Activated B cell treated with CpG ODN at 0.5 μM for 24 hours (primary cell): ENCODE results near the gene HUWE1. TPM values are rescaled to one million over a fixed set of nuclear protein-coding genes. Genes with fewer than 3 reads are reported as not detected.
A peak's percentile ranks its signal among the peaks of the same experiment; 100 is the strongest.

Experiments used
- ATAC-seq: fragments of 200-7000 bp; cut with Tn5 transposase; one replicate; pipeline ENCODE4 v1.10.0; 2021; ENCODE audit warnings: low read depth, mild to moderate bottlenecking, moderate library complexity
- CTCF ChIA-PET: fragments of 350-600 bp; sonication (Branson Sonifier 250); formaldehyde crosslinking; loops from one replicate; lab custom pipeline; 2021; ENCODE audit warnings: antibody characterized with exemption; lab: Charles Lee
- POLR2A ChIA-PET: fragments of 350-600 bp; sonication (Branson Sonifier 250); formaldehyde crosslinking; loops from one replicate; lab custom pipeline; 2021; ENCODE audit warnings: antibody characterized with exemption; lab: Charles Lee
- DNase-seq: peaks from one replicate; pipeline ENCODE4 v3.0.0; 2022
- H3K27ac Mint-ChIP-seq: one replicate; pipeline ENCODE4 v1.8.0; 2020; ENCODE audit warnings: mixed read lengths
- H3K27me3 Mint-ChIP-seq: one replicate; pipeline ENCODE4 v1.8.0; 2021; ENCODE audit warnings: mixed read lengths
- H3K36me3 Mint-ChIP-seq: one replicate; pipeline ENCODE4 v1.8.0; 2021; ENCODE audit warnings: low read depth, mixed read lengths
- H3K4me1 Mint-ChIP-seq: one replicate; pipeline ENCODE4 v1.8.0; 2021; ENCODE audit warnings: mixed read lengths
- H3K4me3 Mint-ChIP-seq: one replicate; pipeline ENCODE4 v1.8.0; 2020; ENCODE audit warnings: mild to moderate bottlenecking, mixed read lengths
- H3K9me3 Mint-ChIP-seq: one replicate; pipeline ENCODE4 v1.8.0; 2020; ENCODE audit warnings: mixed read lengths
- CTCF ChIP-seq: fragments of 200-600 bp; IDR thresholded peaks from one replicate; pipeline ENCODE4 v1.8.0; 2022; ENCODE audit warnings: antibody characterized with exemption, mild to moderate bottlenecking
- intact Hi-C: fragments of 100-400 bp; cut with micrococcal nuclease; formaldehyde crosslinking; loops from one replicate; pipeline ENCODE4 v1.15.1; 2024
- total RNA-seq: library from RNA; stranded (reverse); gene quantifications from 2 replicates; pipeline ENCODE4 v1.2.3, GENCODE V29; 2022

Gene HUWE1
- total RNA-seq, result 236 and 257 TPM in 2 replicates

- TF ChIP-seq CTCF, result no peak
- Mint-ChIP-seq H3K27me3 (no peaks in the 10 kb centered on the region), H3K36me3 (peaks cover 14% of the 10 kb centered on the region), H3K4me1 (peaks cover 34% of the 10 kb centered on the region), H3K27ac (peak within 1 kb of the TSS; percentile 87), H3K9me3 (no peaks in the 10 kb centered on the region), H3K4me3 (peak within 1 kb of the TSS; percentile 91)
- ATAC-seq, result peak; percentile 53
- intact Hi-C loops, result loop anchor here (1.0 to 10.0 kb wide), 4 partner anchors 18 to 1478 kb away; partner anchors contain the start of genes APEX2 and TSPYL2
- POLR2A ChIA-PET, result interaction anchor here (0.6 to 6.0 kb wide), 18 partner anchors 8 to 953 kb away, joined by 3 to 110 read pairs (median 4); partner anchors contain the start of genes FAM120C, PHF8, RIBC1 and SMC1A
- peak; percentile 82 for DNase-seq
- CTCF ChIA-PET, result interaction anchor here (0.8 to 1.6 kb wide), 4 partner anchors 18 to 145 kb away, joined by 3 to 5 read pairs (median 4); no protein-coding TSS in a partner anchor
Measured at GRCh38 chrX:53686151-53686885, at the start of gene HUWE1. TSS of gene HUWE1 (minus strand) at chrX:53686719. CDS start at chrX:53654107, 32,612 bp downstream.

GRCh38 chrX:53732797-53733196 is 46.3 kb upstream of the HUWE1 start:
- H3K4me1 Mint-ChIP-seq, result peaks cover 7% of the 10 kb centered on the region
- intact Hi-C loops, result no loop called here
- POLR2A ChIA-PET, result no interaction called here
- ATAC-seq, result peak; percentile 50
- no peaks in the 10 kb centered on the region for H3K36me3 Mint-ChIP-seq
- CTCF ChIA-PET, result no interaction called here
- DNase-seq, result no peak
- H3K27ac Mint-ChIP-seq, result peak overlapping the region; percentile 56
- H3K9me3 Mint-ChIP-seq, result no peaks in the 10 kb centered on the region
- no peak overlapping the region for H3K4me3 Mint-ChIP-seq
- H3K27me3 Mint-ChIP-seq, result no peaks in the 10 kb centered on the region
- no peak for TF ChIP-seq CTCF

GRCh38 chrX:53729751-53730150 is 43.2 kb upstream of the HUWE1 start:
- Mint-ChIP-seq H3K9me3 (no peaks in the 10 kb centered on the region), H3K27me3 (no peaks in the 10 kb centered on the region), H3K27ac (no peak overlapping the region), H3K36me3 (no peaks in the 10 kb centered on the region), H3K4me1 (peaks cover 7% of the 10 kb centered on the region), H3K4me3 (no peak overlapping the region)
- ChIA-PET CTCF (no interaction called here), POLR2A (interaction anchor here (0.6 kb wide), 1 partner anchor 48 kb away, joined by 4 read pairs; no protein-coding TSS in a partner anchor)
- DNase-seq (no peak), ATAC-seq (no peak)
- intact Hi-C loops, result no loop called here
- no peak for TF ChIP-seq CTCF

- TF ChIP-seq CTCF, result no peak
- H3K4me1 Mint-ChIP-seq, result peaks cover 14% of the 10 kb centered on the region
- H3K9me3 Mint-ChIP-seq, result no peaks in the 10 kb centered on the region
- DNase-seq (no peak), ATAC-seq (no peak)
- no peak overlapping the region for H3K27ac Mint-ChIP-seq
- no peaks in the 10 kb centered on the region for H3K27me3 Mint-ChIP-seq
- H3K36me3 Mint-ChIP-seq, result no peaks in the 10 kb centered on the region
- ChIA-PET POLR2A (no interaction called here), CTCF (no interaction called here)
- intact Hi-C loops, result no loop called here
- H3K4me3 Mint-ChIP-seq, result no peak overlapping the region
Measured at GRCh38 chrX:53728506-53728905, 42.0 kb upstream of the HUWE1 start.

- intact Hi-C loops, result no loop called here
- Mint-ChIP-seq H3K27ac (no peak overlapping the region), H3K9me3 (no peaks in the 10 kb centered on the region), H3K36me3 (no peaks in the 10 kb centered on the region), H3K27me3 (no peaks in the 10 kb centered on the region), H3K4me1 (peaks cover 13% of the 10 kb centered on the region), H3K4me3 (no peak overlapping the region)
- POLR2A ChIA-PET, result no interaction called here
- TF ChIP-seq CTCF, result no peak
- DNase-seq, result no peak
- CTCF ChIA-PET, result no interaction called here
- ATAC-seq, result no peak
Measured at GRCh38 chrX:53724872-53725271, 38.4 kb upstream of the HUWE1 start.
